ENCODE data around the gene TEAD2.

Gene TEAD2

DNA sequence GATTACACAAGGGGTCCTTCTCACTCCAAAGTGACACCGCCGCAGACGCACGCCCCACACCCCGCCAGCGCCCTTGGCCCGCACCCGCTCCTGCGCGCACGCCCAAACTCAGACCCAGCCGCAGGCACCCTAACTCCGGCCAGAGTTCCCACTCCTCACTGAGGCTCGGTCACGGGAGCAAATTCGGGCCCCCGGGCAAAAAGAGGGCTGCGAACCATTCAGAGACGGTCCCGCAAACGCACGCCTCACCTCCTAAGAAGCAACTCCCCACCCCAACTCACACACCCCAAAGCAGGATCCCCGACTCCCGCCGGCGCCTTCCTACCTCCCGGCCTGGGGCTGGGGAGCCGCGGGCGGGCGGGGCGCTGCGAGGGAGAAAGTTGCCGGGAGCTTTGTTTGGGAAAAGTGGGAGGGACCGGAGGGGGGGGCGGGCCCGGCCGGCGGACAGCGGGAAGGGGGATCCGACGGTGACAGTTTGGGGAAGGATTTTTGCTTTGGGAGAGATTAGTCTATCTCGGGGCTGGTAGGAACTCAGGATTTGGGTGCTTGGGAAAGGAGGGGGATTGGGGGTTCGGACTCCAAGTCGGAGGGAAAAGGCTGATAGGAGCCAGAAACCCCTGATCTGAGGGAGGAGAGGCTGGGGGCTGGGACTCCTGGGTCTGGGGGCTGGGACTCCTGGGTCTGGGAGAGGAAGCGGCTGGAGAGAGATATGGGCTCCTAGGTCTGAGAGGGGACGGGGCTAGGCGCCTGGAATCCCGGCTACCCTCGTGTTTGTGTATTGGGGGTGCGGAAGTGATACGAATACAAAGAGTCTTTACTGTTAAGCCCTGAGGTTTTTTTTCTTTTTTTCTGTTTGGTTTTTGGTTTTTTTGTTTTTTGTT lies at the start of gene TEAD2:
TSS of gene TEAD2 (minus strand) at position 369 of the 881 bp plus-strand sequence. CDS start 2,341 bp downstream, outside the sequence.
- Histone ChIP-seq H3K4me1 (ENCODE audit: control insufficient read depth, insufficient read depth, low read length) (peaks cover 12% of the 10 kb centered on the region; the same call in 1 of the 2 replicates), H3K9me3 (ENCODE audit: control insufficient read depth, insufficient read depth, low read depth, low read length) (no peaks in the 10 kb centered on the region), H3K36me3 (ENCODE audit: control insufficient read depth, insufficient read depth, low read length) (peaks cover 23% of the 10 kb centered on the region), H3K27me3 (ENCODE audit: control insufficient read depth, insufficient read depth, low read length) (no peaks in the 10 kb centered on the region), H3K9ac (ENCODE audit: low read length) (peak within 1 kb of the TSS; percentile 99), H3K27ac (ENCODE audit: low read depth, low read length) (peak within 1 kb of the TSS; percentile 93), H3K4me3 (ENCODE audit: low read depth, low read length) (peak within 1 kb of the TSS; percentile 97)

DNA sequence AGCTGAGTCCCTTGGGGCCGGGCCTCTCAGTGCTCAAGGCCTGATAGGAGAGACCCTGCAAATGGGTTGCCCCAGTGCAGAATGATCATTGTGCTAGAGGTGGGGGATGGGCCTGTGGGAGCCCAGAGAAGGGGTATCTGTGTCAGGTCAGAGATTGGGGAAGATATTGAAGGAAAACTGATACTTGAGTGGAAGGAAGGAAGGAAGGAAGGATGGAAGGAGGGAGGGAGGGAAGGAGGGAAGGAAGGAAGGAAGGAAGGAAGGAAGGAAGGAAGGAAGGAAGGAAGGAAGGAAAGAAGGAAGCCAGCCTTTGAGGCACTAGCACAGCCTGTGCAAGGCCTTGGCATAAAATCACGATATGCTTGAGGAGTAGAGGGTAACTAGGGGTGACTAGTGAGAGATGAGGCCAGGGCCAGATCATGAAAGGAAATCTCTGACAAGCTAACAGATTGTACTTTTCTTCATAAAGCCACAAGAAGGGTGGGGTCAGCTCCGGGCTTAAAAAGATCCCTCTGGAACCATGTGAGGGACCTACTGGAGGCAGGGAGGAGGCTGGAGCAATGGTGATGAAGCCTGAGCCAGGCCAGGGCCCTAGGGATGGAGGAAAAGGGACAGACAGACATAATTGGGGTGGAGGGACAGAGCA lies 49.6 kb upstream of the TEAD2 start:
- Histone ChIP-seq H3K27ac (ENCODE audit: low read depth, low read length) (no peak overlapping the region), H3K9me3 (ENCODE audit: control insufficient read depth, insufficient read depth, low read depth, low read length) (no peaks in the 10 kb centered on the region), H3K9ac (ENCODE audit: low read length) (no peak overlapping the region), H3K4me3 (ENCODE audit: low read depth, low read length) (no peak overlapping the region), H3K4me1 (ENCODE audit: control insufficient read depth, insufficient read depth, low read length) (peaks cover 29% of the 10 kb centered on the region), H3K36me3 (ENCODE audit: control insufficient read depth, insufficient read depth, low read length) (no peaks in the 10 kb centered on the region), H3K27me3 (ENCODE audit: control insufficient read depth, insufficient read depth, low read length) (no peaks in the 10 kb centered on the region)

DNA sequence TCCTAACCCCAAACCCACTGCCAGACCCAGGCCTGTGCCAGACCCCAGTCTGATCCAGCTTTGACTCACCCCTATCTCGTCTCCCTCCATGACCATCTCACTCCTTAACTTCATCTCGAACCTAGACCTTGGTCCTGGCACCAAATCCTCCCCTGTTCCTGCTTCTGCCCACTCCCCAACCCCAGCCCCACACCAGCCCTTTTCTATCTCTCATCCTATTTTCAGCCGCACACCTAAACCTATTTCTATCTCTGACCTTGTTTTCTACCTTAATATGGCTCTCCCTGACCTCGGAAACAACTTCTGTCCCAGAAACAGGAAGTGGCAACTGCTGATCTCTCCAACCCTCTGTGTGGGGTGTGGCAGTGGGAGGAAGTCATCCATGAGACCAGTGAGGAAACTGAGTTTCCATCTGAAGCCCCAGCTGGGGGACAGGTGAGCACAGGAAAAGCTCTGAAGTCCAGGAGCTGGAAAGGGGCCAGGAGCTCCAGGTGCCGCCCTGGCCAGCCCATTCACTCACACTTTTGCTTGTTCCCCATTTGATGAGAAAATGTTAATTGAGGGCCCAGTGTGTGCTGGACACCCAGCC lies 47.3 kb upstream of the TEAD2 start:
- no peaks in the 10 kb centered on the region for H3K9me3 ChIP-seq (ENCODE audit: control insufficient read depth, insufficient read depth, low read depth, low read length)
- peaks cover 19% of the 10 kb centered on the region for H3K4me1 ChIP-seq (ENCODE audit: control insufficient read depth, insufficient read depth, low read length)
- H3K27ac ChIP-seq (ENCODE audit: low read depth, low read length), result no peak overlapping the region
- H3K9ac ChIP-seq (ENCODE audit: low read length), result no peak overlapping the region
- no peak overlapping the region for H3K4me3 ChIP-seq (ENCODE audit: low read depth, low read length)
- H3K36me3 ChIP-seq (ENCODE audit: control insufficient read depth, insufficient read depth, low read length), result no peaks in the 10 kb centered on the region
- H3K27me3 ChIP-seq (ENCODE audit: control insufficient read depth, insufficient read depth, low read length), result no peaks in the 10 kb centered on the region

DNA sequence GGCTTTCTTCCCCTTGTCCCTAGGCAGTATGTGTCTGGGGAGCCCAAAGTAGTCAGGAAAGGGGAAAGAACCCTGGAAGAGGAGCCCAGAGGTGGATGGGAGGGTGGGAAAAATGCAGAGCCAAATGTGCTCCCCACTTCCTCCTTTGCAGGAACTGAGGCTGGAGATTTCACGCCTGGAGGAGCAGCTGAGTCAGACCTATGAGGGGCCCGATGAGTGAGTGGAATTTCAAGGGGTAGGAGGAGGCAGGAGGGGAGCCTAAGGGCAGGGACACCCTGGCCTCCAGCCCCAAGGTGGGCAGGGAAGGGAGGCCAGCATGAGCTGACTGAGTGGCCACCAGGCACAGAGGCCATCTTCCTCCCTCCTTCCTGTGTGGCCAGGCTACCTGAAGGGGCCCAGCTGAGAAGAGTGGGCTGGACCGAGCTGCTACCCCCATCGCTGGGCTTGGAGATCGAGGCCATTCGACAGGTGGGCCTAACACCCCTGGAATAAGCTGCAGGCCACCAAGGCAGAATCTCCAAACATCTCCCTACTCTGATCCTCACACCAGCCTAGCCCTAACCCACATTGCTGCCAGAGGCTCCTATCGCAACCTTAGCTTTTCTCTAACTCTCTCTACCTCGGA lies 46.7 kb upstream of the TEAD2 start:
- peaks cover 24% of the 10 kb centered on the region for H3K4me1 ChIP-seq (ENCODE audit: control insufficient read depth, insufficient read depth, low read length)
- H3K36me3 ChIP-seq (ENCODE audit: control insufficient read depth, insufficient read depth, low read length), result no peaks in the 10 kb centered on the region
- H3K9me3 ChIP-seq (ENCODE audit: control insufficient read depth, insufficient read depth, low read depth, low read length), result no peaks in the 10 kb centered on the region
- no peaks in the 10 kb centered on the region for H3K27me3 ChIP-seq (ENCODE audit: control insufficient read depth, insufficient read depth, low read length)
- H3K27ac ChIP-seq (ENCODE audit: low read depth, low read length), result no peak overlapping the region
- H3K9ac ChIP-seq (ENCODE audit: low read length), result no peak overlapping the region
- no peak overlapping the region for H3K4me3 ChIP-seq (ENCODE audit: low read depth, low read length)

DNA sequence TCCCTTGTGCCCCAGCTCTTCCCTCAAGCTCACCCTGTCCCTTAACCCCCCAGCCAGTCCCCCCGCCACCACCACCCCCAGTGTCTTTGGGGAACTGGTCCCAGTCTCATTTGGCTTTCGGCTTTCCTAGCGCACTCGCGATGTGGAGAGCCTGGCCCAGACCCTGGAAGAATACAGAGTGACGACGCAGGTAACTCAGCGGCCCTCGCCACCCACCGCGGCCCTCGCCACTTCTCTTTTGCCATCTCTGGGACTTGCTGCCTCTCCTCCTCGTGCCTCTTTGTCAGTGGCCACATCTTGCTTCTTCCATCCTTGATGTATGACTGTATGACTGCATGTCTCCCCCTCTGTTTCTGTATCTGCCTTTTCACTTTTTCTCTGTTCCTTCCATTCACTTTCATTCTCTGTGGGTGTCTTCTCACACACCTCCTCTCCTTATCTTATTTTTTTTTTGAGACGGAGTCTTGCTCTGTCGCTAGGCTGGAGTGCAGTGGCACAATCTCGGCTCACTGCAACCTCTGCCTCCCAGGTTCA lies 45.3 kb upstream of the TEAD2 start:
- Histone ChIP-seq H3K9ac (ENCODE audit: low read length) (no peak overlapping the region), H3K4me1 (ENCODE audit: control insufficient read depth, insufficient read depth, low read length) (peaks cover 23% of the 10 kb centered on the region), H3K9me3 (ENCODE audit: control insufficient read depth, insufficient read depth, low read depth, low read length) (no peaks in the 10 kb centered on the region), H3K27ac (ENCODE audit: low read depth, low read length) (no peak overlapping the region), H3K36me3 (ENCODE audit: control insufficient read depth, insufficient read depth, low read length) (no peaks in the 10 kb centered on the region), H3K27me3 (ENCODE audit: control insufficient read depth, insufficient read depth, low read length) (no peaks in the 10 kb centered on the region), H3K4me3 (ENCODE audit: low read depth, low read length) (no peak overlapping the region)

DNA sequence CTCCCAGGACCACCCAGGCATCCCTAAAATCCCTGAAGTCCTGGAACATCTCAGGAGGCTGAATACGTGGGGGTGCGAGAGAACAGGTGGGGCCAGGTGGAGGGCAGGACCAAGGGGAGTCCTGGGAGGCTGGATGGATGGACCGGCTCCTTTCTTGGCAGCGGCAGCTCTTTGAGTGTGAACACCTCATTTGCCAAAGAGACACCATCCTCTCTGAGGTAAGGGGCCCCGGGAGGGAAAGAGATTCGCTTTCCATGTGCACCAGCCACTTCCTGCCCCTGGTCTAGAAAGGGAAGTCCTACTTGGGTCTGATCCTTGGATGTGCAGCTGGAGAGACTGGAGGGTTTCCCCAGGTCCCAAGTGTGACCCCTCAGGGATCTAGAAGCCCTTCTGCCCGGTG lies 44.9 kb upstream of the TEAD2 start:
- H3K4me3 ChIP-seq (ENCODE audit: low read depth, low read length), result no peak overlapping the region
- H3K36me3 ChIP-seq (ENCODE audit: control insufficient read depth, insufficient read depth, low read length), result no peaks in the 10 kb centered on the region
- H3K27ac ChIP-seq (ENCODE audit: low read depth, low read length), result no peak overlapping the region
- no peaks in the 10 kb centered on the region for H3K27me3 ChIP-seq (ENCODE audit: control insufficient read depth, insufficient read depth, low read length)
- no peak overlapping the region for H3K9ac ChIP-seq (ENCODE audit: low read length)
- peaks cover 23% of the 10 kb centered on the region for H3K4me1 ChIP-seq (ENCODE audit: control insufficient read depth, insufficient read depth, low read length)
- no peaks in the 10 kb centered on the region for H3K9me3 ChIP-seq (ENCODE audit: control insufficient read depth, insufficient read depth, low read depth, low read length)

DNA sequence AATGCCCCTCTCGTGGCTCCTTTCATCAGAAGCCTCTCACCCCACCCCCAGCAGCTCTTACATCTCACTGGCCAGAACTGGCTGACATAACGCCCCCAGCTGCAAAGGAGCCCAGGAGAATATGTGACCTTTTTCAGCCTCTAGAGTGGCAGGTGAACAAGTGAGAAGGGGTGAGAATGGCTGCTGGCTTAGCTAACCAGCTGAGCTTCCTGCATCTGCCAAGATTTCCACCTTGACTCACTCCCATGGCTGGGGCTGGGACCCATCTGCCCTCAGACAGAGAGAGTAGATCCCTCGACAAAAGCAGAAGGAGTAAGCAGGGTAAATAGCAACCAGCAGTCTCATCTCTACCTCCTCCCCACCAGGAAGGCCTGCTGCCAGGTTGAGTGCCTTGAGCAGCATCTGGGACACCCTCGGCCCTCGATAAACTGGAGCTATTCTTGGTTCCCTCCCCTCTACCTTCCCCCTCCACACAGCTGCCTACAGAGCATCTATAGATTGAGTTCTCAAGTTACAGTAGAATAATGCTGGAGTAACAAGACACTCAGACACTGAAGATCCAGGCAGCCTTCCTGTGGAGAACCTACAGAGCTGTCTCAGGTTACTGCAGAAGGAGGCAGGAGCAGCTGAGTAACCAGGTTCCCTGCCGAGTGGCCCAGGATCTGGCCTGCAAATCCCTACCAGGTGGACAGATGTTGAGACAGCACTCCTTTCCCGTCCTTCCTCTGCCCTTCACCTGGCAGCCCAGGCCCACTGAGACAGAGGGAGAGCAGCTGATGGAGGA lies 41.4 kb upstream of the TEAD2 start:
- H3K27me3 ChIP-seq (ENCODE audit: control insufficient read depth, insufficient read depth, low read length), result no peaks in the 10 kb centered on the region
- peak overlapping the region; percentile 46 for H3K9ac ChIP-seq (ENCODE audit: low read length)
- H3K9me3 ChIP-seq (ENCODE audit: control insufficient read depth, insufficient read depth, low read depth, low read length), result no peaks in the 10 kb centered on the region
- no peaks in the 10 kb centered on the region for H3K36me3 ChIP-seq (ENCODE audit: control insufficient read depth, insufficient read depth, low read length)
- H3K27ac ChIP-seq (ENCODE audit: low read depth, low read length), result no peak overlapping the region
- peaks cover 27% of the 10 kb centered on the region for H3K4me1 ChIP-seq (ENCODE audit: control insufficient read depth, insufficient read depth, low read length)
- H3K4me3 ChIP-seq (ENCODE audit: low read depth, low read length), result peak overlapping the region; percentile 23

DNA sequence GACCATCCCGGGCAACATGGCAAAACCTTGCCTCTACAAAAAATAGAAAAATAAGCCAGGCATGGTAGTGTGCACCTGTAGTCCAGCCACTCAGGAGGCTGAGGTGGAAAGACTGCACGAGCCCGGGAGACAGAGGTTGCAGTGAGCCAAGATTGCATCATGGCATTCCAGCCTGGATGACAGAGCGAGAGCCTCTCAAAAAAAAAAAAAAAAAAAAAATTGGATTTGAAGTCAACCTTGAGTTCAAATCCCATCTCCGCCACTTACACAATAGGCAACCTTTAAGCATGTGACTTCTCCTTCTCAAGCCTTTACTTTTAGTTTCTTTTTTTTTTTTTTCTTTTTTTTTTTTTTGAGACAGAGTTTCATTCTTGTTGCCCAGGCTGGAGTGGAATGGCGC lies 37.8 kb upstream of the TEAD2 start:
- H3K9ac ChIP-seq (ENCODE audit: low read length), result no peak overlapping the region
- no peaks in the 10 kb centered on the region for H3K27me3 ChIP-seq (ENCODE audit: control insufficient read depth, insufficient read depth, low read length)
- H3K9me3 ChIP-seq (ENCODE audit: control insufficient read depth, insufficient read depth, low read depth, low read length), result no peaks in the 10 kb centered on the region
- H3K27ac ChIP-seq (ENCODE audit: low read depth, low read length), result no peak overlapping the region
- H3K4me1 ChIP-seq (ENCODE audit: control insufficient read depth, insufficient read depth, low read length), result peaks cover 32% of the 10 kb centered on the region
- H3K36me3 ChIP-seq (ENCODE audit: control insufficient read depth, insufficient read depth, low read length), result no peaks in the 10 kb centered on the region
- H3K4me3 ChIP-seq (ENCODE audit: low read depth, low read length), result no peak overlapping the region

DNA sequence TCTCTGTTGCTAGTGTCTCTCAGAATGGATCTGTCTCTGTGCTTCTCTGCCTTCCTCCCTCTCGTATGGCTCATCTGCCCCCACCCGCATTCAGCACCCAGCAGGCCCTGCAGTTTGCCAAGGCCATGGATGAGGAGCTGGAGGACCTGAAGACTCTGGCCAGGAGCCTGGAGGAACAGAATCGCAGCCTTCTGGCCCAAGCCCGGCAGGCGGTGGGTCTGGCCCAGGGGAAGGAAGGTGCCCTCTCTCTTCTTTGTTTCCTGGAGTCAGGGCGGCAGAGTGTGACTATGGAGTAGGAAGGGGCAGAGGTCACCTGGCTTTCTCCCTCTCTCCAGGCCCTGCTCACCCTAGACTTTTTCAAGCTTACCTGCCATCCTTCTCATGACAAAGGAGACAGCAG lies 36.7 kb upstream of the TEAD2 start:
- Histone ChIP-seq H3K27me3 (ENCODE audit: control insufficient read depth, insufficient read depth, low read length) (no peaks in the 10 kb centered on the region), H3K9me3 (ENCODE audit: control insufficient read depth, insufficient read depth, low read depth, low read length) (no peaks in the 10 kb centered on the region), H3K4me3 (ENCODE audit: low read depth, low read length) (no peak overlapping the region), H3K36me3 (ENCODE audit: control insufficient read depth, insufficient read depth, low read length) (no peaks in the 10 kb centered on the region), H3K4me1 (ENCODE audit: control insufficient read depth, insufficient read depth, low read length) (peaks cover 28% of the 10 kb centered on the region), H3K27ac (ENCODE audit: low read depth, low read length) (no peak overlapping the region), H3K9ac (ENCODE audit: low read length) (no peak overlapping the region)

DNA sequence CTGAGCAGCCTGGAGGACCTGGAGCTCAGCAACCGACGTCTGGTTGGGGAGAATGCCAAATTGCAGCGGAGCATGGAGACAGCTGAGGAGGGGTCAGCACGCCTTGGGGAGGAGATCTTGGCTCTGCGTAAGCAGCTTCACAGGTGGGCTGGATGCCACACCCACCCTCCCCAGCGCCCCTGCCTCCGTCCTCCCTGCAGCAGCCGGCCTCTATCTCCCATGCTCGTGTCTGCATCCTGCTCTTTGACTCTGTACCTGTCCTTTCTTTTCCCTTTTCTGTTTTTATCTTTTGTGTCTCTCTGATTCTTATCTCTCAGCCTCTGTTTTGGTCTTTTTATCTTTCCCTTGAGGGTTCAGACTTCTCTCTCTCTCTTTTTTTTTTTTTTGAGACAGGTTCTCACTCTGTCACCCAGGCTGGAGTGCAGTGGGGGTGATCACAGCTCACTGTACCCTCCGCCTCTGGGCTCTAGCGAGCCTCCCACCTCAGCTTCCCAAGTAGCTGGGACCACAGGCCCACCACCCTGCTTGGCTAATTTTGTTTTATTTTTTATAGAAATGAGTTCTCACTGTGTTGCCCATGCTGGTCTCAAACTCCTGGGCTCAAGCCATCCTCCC lies 35.9 kb upstream of the TEAD2 start:
- H3K36me3 ChIP-seq (ENCODE audit: control insufficient read depth, insufficient read depth, low read length), result no peaks in the 10 kb centered on the region
- H3K9ac ChIP-seq (ENCODE audit: low read length), result no peak overlapping the region
- H3K9me3 ChIP-seq (ENCODE audit: control insufficient read depth, insufficient read depth, low read depth, low read length), result no peaks in the 10 kb centered on the region
- H3K4me1 ChIP-seq (ENCODE audit: control insufficient read depth, insufficient read depth, low read length), result peaks cover 23% of the 10 kb centered on the region
- no peaks in the 10 kb centered on the region for H3K27me3 ChIP-seq (ENCODE audit: control insufficient read depth, insufficient read depth, low read length)
- H3K4me3 ChIP-seq (ENCODE audit: low read depth, low read length), result no peak overlapping the region
- no peak overlapping the region for H3K27ac ChIP-seq (ENCODE audit: low read depth, low read length)
